A673 (cell line): ENCODE data around the gene NVL. TPM values are rescaled to one million over a fixed set of nuclear protein-coding genes. Genes with fewer than 3 reads are reported as not detected.

ENCODE experiments used
- BruUV-seq: library from RNA; stranded (reverse); fragments of 400-500 nt; replicated peaks from 2 replicates; lab custom pipeline; 2021; lab: Mats Ljungman, UMichigan
- CTCF ChIA-PET: fragments of 300-600 bp; sonication (Branson Sonifier 250); formaldehyde crosslinking; loops from one replicate; lab custom pipeline; 2022; ENCODE audit warnings: antibody characterized with exemption; lab: Charles Lee
- POLR2A ChIA-PET: fragments of 300-600 bp; sonication (Branson Sonifier 250); formaldehyde crosslinking; loops from one replicate; lab custom pipeline; 2022; ENCODE audit warnings: antibody characterized with exemption; ENCODE audit not compliant: low non-redundant PET; lab: Charles Lee
- DNase-seq: peaks from one replicate; pipeline ENCODE4 v3.0.0-alpha.2; 2015; ENCODE audit warnings: low spot score
- H3K27ac ChIP-seq: fragments of 200-600 bp; sonication (generic); 2 replicates; pipeline ENCODE4 v1.5.1; 2016; ENCODE audit warnings: mixed run types, low read depth, mild to moderate bottlenecking, mixed read lengths, antibody characterized with exemption, low read length; ENCODE audit not compliant: poor library complexity, severe bottlenecking
- H3K27me3 ChIP-seq: fragments of 200-600 bp; sonication (generic); replicated peaks from 2 replicates; pipeline ENCODE4 v1.6.1; 2017; ENCODE audit warnings: mixed run types, low read depth, mild to moderate bottlenecking, mixed read lengths, antibody characterized with exemption, low read length; ENCODE audit not compliant: insufficient read depth, poor library complexity
- H3K36me3 ChIP-seq: fragments of 200-600 bp; sonication (generic); 2 replicates; pipeline ENCODE4 v1.6.1; 2016; ENCODE audit warnings: mixed run types, mild to moderate bottlenecking, mixed read lengths, antibody characterized with exemption, low read length; ENCODE audit not compliant: insufficient read depth, poor library complexity, severe bottlenecking
- H3K4me1 ChIP-seq: fragments of 200-600 bp; sonication (generic); 2 replicates; pipeline ENCODE4 v1.6.1; 2017; ENCODE audit warnings: mixed run types, mild to moderate bottlenecking, mixed read lengths, antibody characterized with exemption, low read length; ENCODE audit not compliant: insufficient read depth, poor library complexity, severe bottlenecking
- H3K4me3 ChIP-seq: fragments of 200-600 bp; sonication (generic); 2 replicates; pipeline ENCODE4 v1.5.1; 2016; ENCODE audit warnings: low read depth, mixed run types, mild to moderate bottlenecking, mixed read lengths, low read length; ENCODE audit not compliant: poor library complexity, severe bottlenecking
- H3K9me3 ChIP-seq: fragments of 200-600 bp; sonication (generic); 2 replicates; pipeline ENCODE4 v1.6.1; 2016; ENCODE audit warnings: mixed run types, low read depth, mild to moderate bottlenecking, mixed read lengths, antibody characterized with exemption, low read length; ENCODE audit not compliant: poor library complexity, severe bottlenecking
- EZH2 ChIP-seq: fragments of 200-600 bp; sonication (generic); IDR thresholded peaks from 2 replicates; pipeline ENCODE4 v1.6.1; 2017; ENCODE audit warnings: borderline replicate concordance, low read depth, mild to moderate bottlenecking, mixed read lengths, antibody characterized with exemption, low read length; ENCODE audit not compliant: poor library complexity, severe bottlenecking
- intact Hi-C: fragments of 100-400 bp; cut with micrococcal nuclease; formaldehyde crosslinking; loops from one replicate; pipeline ENCODE4 v1.10.0; 2022; ENCODE audit not compliant: unreplicated experiment
- total RNA-seq: library from RNA; stranded (reverse); gene quantifications from 2 replicates; pipeline ENCODE4 v1.2.3, GENCODE V29; 2021
- TF ChIP-seq, protein P1 (sequence below): fragments of 300-800, 200-600 bp; sonication (generic); conservative IDR thresholded peaks from 2 replicates; pipeline ENCODE4 v1.5.1; 2017; ENCODE audit warnings: low read depth, mild to moderate bottlenecking, antibody characterized with exemption, low read length, moderate library complexity, mixed read lengths

The NVL gene
- total RNA-seq, 1 experiment from 2014 or later = 54.8 TPM

DNA sequence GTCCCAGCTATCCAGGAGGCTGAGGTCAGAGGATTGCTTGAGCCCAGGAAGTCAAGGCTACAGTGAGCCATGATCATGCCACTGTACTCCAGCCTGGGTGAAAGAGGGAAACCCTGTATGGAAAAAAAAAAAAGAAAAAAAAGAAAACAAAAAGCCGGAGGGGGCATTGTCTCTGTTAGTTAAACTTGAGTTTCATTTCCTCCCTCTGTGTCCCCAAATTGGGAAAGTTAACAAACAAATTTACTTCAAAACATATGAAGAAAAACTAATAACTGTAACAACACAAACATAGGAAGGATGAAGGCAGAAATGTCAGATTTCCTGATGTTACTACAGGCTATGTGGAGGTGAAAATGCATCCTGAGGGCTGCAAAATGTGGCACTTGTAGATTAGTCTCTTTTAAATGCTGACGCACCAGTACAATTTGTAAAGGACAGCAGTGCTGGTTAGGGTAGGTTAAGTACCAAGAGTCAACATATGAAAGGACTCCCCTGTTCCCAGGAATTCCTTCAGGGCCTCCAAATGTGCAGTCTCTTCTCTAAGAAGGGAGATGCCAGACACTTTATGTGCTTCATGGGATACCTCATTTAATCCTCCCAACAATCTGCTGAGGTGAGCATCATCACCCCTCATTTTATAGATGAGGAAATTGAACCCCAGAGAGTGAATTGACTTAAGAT lies 94.0 kb downstream of the NVL start:
- ChIA-PET CTCF (no interaction called here), POLR2A (no interaction called here)
- intact Hi-C loops = no loop called here
- TF ChIP-seq EZH2 = no peak
- TF ChIP-seq, protein P1, sequence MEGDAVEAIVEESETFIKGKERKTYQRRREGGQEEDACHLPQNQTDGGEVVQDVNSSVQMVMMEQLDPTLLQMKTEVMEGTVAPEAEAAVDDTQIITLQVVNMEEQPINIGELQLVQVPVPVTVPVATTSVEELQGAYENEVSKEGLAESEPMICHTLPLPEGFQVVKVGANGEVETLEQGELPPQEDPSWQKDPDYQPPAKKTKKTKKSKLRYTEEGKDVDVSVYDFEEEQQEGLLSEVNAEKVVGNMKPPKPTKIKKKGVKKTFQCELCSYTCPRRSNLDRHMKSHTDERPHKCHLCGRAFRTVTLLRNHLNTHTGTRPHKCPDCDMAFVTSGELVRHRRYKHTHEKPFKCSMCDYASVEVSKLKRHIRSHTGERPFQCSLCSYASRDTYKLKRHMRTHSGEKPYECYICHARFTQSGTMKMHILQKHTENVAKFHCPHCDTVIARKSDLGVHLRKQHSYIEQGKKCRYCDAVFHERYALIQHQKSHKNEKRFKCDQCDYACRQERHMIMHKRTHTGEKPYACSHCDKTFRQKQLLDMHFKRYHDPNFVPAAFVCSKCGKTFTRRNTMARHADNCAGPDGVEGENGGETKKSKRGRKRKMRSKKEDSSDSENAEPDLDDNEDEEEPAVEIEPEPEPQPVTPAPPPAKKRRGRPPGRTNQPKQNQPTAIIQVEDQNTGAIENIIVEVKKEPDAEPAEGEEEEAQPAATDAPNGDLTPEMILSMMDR = no peak
- Histone ChIP-seq H3K4me1 (no peaks in the 10 kb centered on the region), H3K27ac (no peak overlapping the region), H3K36me3 (peaks cover 19% of the 10 kb centered on the region), H3K27me3 (no peaks in the 10 kb centered on the region), H3K4me3 (no peak overlapping the region), H3K9me3 (no peaks in the 10 kb centered on the region)
- no TSS peak for BruUV-seq
- DNase-seq = no peak

DNA sequence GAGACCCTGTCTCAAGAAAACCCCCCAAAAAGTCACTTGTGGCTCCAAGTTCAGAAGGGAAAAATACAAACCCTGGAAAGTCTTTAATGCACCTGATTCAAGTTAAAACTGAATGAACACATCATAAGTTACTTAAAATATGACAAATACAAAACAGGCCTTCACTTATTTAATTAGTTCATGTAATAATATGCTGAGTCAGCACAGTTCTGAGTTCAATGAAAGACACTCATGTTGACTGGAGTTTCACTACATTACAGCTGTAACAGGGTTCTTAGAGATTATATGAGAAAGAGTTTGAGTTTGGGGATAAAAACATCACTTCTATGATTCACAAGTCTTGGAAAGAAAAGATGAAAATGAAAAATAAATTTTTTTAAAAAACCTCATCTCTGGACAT lies 96.0 kb downstream of the NVL start:
- intact Hi-C loops = no loop called here
- POLR2A ChIA-PET = no interaction called here
- BruUV-seq = no TSS peak

DNA sequence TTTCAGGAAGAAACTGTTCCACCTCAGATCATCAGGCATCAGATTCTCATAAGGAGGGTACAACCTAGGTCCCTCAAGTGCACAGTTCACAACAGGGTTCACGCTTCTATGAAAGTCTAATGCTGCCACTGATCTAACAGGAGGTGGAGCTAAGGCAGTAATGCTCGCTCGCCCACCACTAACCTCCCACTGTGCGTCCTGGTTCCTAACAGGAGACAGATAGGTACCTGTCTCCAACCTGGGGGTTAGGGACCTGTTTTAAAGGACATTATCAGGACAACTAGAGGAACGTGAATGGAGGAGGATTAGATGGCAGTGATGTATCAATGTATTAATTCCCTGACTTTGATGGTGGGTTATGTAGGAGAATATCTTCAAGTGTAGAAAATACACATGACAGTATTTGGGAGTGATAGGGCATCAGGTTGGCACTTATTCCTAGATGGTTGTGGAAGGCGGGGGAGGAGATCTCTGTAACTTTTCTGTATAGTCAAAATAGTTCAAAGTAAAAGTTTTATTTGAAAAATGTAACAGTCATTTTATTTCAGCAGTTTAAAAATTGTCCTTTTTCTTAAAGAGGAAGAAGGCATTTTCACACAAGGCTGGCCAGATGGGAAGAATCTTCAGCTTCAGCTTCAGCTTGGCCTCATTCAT lies 103.0 kb downstream of the NVL start:
- ChIA-PET POLR2A (no interaction called here), CTCF (no interaction called here)
- no peak overlapping the region for H3K4me3 ChIP-seq
- intact Hi-C loops = no loop called here
- no peaks in the 10 kb centered on the region for H3K27me3 ChIP-seq
- H3K9me3 ChIP-seq = no peaks in the 10 kb centered on the region
- peaks cover 19% of the 10 kb centered on the region for H3K36me3 ChIP-seq
- no peak overlapping the region for H3K27ac ChIP-seq
- H3K4me1 ChIP-seq = no peaks in the 10 kb centered on the region
- TF ChIP-seq, protein P1 = no peak
- TF ChIP-seq EZH2 = no peak
- BruUV-seq = no TSS peak
- DNase-seq = no peak

More for the DNA sequence above, 96.0 kb downstream of the NVL start:
- CTCF ChIA-PET = no interaction called here
- TF ChIP-seq, protein P1 = no peak
- TF ChIP-seq EZH2 = no peak
- Histone ChIP-seq H3K4me3 (no peak overlapping the region), H3K4me1 (no peaks in the 10 kb centered on the region), H3K9me3 (no peaks in the 10 kb centered on the region), H3K27ac (no peak overlapping the region), H3K27me3 (no peaks in the 10 kb centered on the region), H3K36me3 (peaks cover 24% of the 10 kb centered on the region)
- DNase-seq = no peak
